IMR-90 (cell line): ENCODE results near the gene MGAT5B. TPM values are rescaled to one million over a fixed set of nuclear protein-coding genes. Genes with fewer than 3 reads are reported as not detected.

Experiments
- ATAC-seq: fragments of 200-7000 bp; cut with Tn5 transposase; 2 replicates; pipeline ENCODE4 v1.9.1; 2020; ENCODE audit warnings: low read depth, mild to moderate bottlenecking, moderate library complexity
- BruUV-seq: library from RNA; stranded (reverse); fragments of 400-500 nt; replicated peaks from 2 replicates; lab custom pipeline; 2021; lab: Mats Ljungman, UMichigan
- CTCF ChIA-PET: fragments of 300-600 bp; formaldehyde crosslinking; extraction: SDS; loops from one replicate; lab custom pipeline; 2021; ENCODE audit warnings: antibody characterized with exemption; lab: Yijun Ruan, JAX
- POLR2A ChIA-PET: fragments of 300-600 bp; sonication (Branson Sonifier 250); formaldehyde crosslinking; loops from one replicate; lab custom pipeline; 2022; ENCODE audit warnings: antibody characterized with exemption; ENCODE audit not compliant: unreplicated experiment; lab: Charles Lee
- DNase-seq: peaks from one replicate; pipeline ENCODE4 v3.0.0; 2013
- H2AFZ ChIP-seq: replicated peaks from 2 replicates; pipeline ENCODE3; 2013; ENCODE audit warnings: low read length, mild to moderate bottlenecking; ENCODE audit not compliant: poor library complexity
- H2AK5ac ChIP-seq: 2 replicates; pipeline ENCODE4 v1.6.1; 2013; ENCODE audit warnings: low read depth, low read length, inconsistent platforms
- H2AK9ac ChIP-seq: replicated peaks from 2 replicates; pipeline ENCODE3; 2013; ENCODE audit warnings: mild to moderate bottlenecking, low read depth, low read length, moderate library complexity; ENCODE audit not compliant: poor library complexity
- H2BK120ac ChIP-seq: 2 replicates; pipeline ENCODE4 v1.6.1; 2013; ENCODE audit warnings: low read depth, low read length, inconsistent platforms
- H2BK15ac ChIP-seq: 3 replicates; pipeline ENCODE4 v1.6.1; 2013; ENCODE audit warnings: low read depth, low read length, inconsistent platforms
- H2BK20ac ChIP-seq: 2 replicates; pipeline ENCODE4 v1.6.1; 2013; ENCODE audit warnings: low read depth, mild to moderate bottlenecking, inconsistent platforms, low read length, moderate library complexity
- H2BK5ac ChIP-seq: 2 replicates; pipeline ENCODE4 v1.6.1; 2013; ENCODE audit warnings: mild to moderate bottlenecking, low read depth, low read length, inconsistent platforms; ENCODE audit not compliant: poor library complexity, severe bottlenecking
- H3K14ac ChIP-seq: replicated peaks from 2 replicates; pipeline ENCODE4 v1.6.1; 2013; ENCODE audit warnings: low read depth, low read length, inconsistent platforms
- H3K18ac ChIP-seq: 2 replicates; pipeline ENCODE4 v1.6.1; 2013; ENCODE audit warnings: low read depth, low read length, control low read depth
- H3K23ac ChIP-seq: 2 replicates; pipeline ENCODE4 v1.6.1; 2013; ENCODE audit warnings: low read depth, low read length, inconsistent platforms
- H3K27ac ChIP-seq: 2 replicates; pipeline ENCODE4 v1.5.1; 2013; ENCODE audit warnings: mild to moderate bottlenecking, control low read depth, low read length; ENCODE audit not compliant: insufficient read depth
- H3K27me3 ChIP-seq: 2 replicates; pipeline ENCODE4 v1.6.1; 2013; ENCODE audit warnings: low read length; ENCODE audit not compliant: control insufficient read depth, insufficient read depth
- H3K36me3 ChIP-seq: 2 replicates; pipeline ENCODE4 v1.6.1; 2013; ENCODE audit warnings: low read length, mixed read lengths; ENCODE audit not compliant: control insufficient read depth, insufficient read depth
- H3K4ac ChIP-seq: 2 replicates; pipeline ENCODE4 v1.6.1; 2013; ENCODE audit warnings: low read depth, low read length, inconsistent platforms
- H3K4me1 ChIP-seq: 2 replicates; pipeline ENCODE4 v1.6.1; 2013; ENCODE audit warnings: low read length, mixed read lengths; ENCODE audit not compliant: control insufficient read depth, insufficient read depth
- H3K4me2 ChIP-seq: 2 replicates; pipeline ENCODE4 v1.6.1; 2013; ENCODE audit warnings: low read depth, mild to moderate bottlenecking, control low read depth, low read length, moderate library complexity
- H3K4me3 ChIP-seq: 2 replicates; pipeline ENCODE4 v1.5.1; 2013; ENCODE audit warnings: low read depth, mild to moderate bottlenecking, control low read depth, low read length, moderate library complexity; ENCODE audit not compliant: insufficient read depth
- H3K56ac ChIP-seq: 2 replicates; pipeline ENCODE4 v1.6.1; 2013; ENCODE audit warnings: low read length, inconsistent platforms; ENCODE audit not compliant: insufficient read depth; ENCODE audit errors: extremely low read depth
- H3K79me1 ChIP-seq, 2 experiments: 2 replicates each; pipeline ENCODE4 v1.6.1; 2013; ENCODE audit warnings: low read length in 2 of 2, inconsistent platforms in 1 of 2, low read depth in 1 of 2
- H3K9ac ChIP-seq: 2 replicates; pipeline ENCODE4 v1.6.1; 2013; ENCODE audit warnings: low read depth, low read length, control low read depth
- H3K9me1 ChIP-seq: 2 replicates; pipeline ENCODE4 v1.6.1; 2013; ENCODE audit warnings: low read length, inconsistent platforms; ENCODE audit not compliant: insufficient read depth
- H3K9me3 ChIP-seq: 2 replicates; pipeline ENCODE4 v1.6.1; 2013; ENCODE audit warnings: low read length; ENCODE audit not compliant: control insufficient read depth, insufficient read depth
- H4K20me1 ChIP-seq: 2 replicates; pipeline ENCODE4 v1.6.1; 2013; ENCODE audit warnings: low read length, inconsistent platforms; ENCODE audit not compliant: insufficient read depth
- H4K5ac ChIP-seq: 2 replicates; pipeline ENCODE4 v1.6.1; 2013; ENCODE audit warnings: mild to moderate bottlenecking, low read depth, low read length, control low read depth
- H4K8ac ChIP-seq, 2 experiments: 2 replicates each; pipeline ENCODE4 v1.6.1; 2013; ENCODE audit warnings: low read depth in 2 of 2, low read length in 2 of 2, control low read depth in 1 of 2, inconsistent platforms in 1 of 2
- H4K91ac ChIP-seq: 2 replicates; pipeline ENCODE4 v1.6.1; 2013; ENCODE audit warnings: low read depth, low read length, inconsistent platforms; ENCODE audit not compliant: insufficient read depth
- BHLHE40 ChIP-seq: fragments of 150-350 bp; IDR thresholded peaks from 2 replicates; pipeline ENCODE4 v1.6.1; 2016; ENCODE audit warnings: mild to moderate bottlenecking, low read depth, low read length
- CEBPB ChIP-seq: IDR thresholded peaks from 2 replicates; pipeline ENCODE4 v1.6.1; 2012; ENCODE audit warnings: low read depth, low read length, improper control_type of control experiment
- CHD1 ChIP-seq: IDR thresholded peaks from 2 replicates; pipeline ENCODE4 v1.6.1; 2012; ENCODE audit warnings: low read depth, low read length, improper control_type of control experiment
- MAFK ChIP-seq: IDR thresholded peaks from 2 replicates; pipeline ENCODE4 v1.6.1; 2012; ENCODE audit warnings: low read depth, low read length, improper control_type of control experiment
- MAZ ChIP-seq: IDR thresholded peaks from 2 replicates; pipeline ENCODE4 v1.6.1; 2012; ENCODE audit warnings: low read depth, mild to moderate bottlenecking, low read length, improper control_type of control experiment, moderate library complexity, borderline replicate concordance
- MXI1 ChIP-seq: IDR thresholded peaks from 2 replicates; pipeline ENCODE4 v1.6.1; 2012; ENCODE audit warnings: low read depth, mild to moderate bottlenecking, low read length, moderate library complexity, borderline replicate concordance
- NFE2L2 ChIP-seq: fragments of 150-350 bp; IDR thresholded peaks from 2 replicates; pipeline ENCODE4 v1.6.1; 2016; ENCODE audit warnings: low read depth, mild to moderate bottlenecking, low read length
- POLR2A ChIP-seq: IDR thresholded peaks from 2 replicates; pipeline ENCODE4 v1.6.1; 2012; ENCODE audit warnings: mild to moderate bottlenecking, low read depth, low read length
- RAD21 ChIP-seq: IDR thresholded peaks from 2 replicates; pipeline ENCODE4 v1.6.1; 2012; ENCODE audit warnings: low read length, improper control_type of control experiment
- RCOR1 ChIP-seq: IDR thresholded peaks from 2 replicates; pipeline ENCODE4 v1.6.1; 2012; ENCODE audit warnings: mild to moderate bottlenecking, low read length, improper control_type of control experiment; ENCODE audit not compliant: insufficient replicate concordance
- RFX5 ChIP-seq: IDR thresholded peaks from 2 replicates; pipeline ENCODE4 v1.8.0; 2012; ENCODE audit warnings: low read depth, mild to moderate bottlenecking, low read length, moderate library complexity
- SMC3 ChIP-seq: fragments of 150-350 bp; IDR thresholded peaks from 2 replicates; pipeline ENCODE4 v1.6.1; 2016; ENCODE audit warnings: low read depth, mild to moderate bottlenecking, antibody characterized with exemption, low read length, moderate library complexity
- WGBS, 2 experiments: methylation state at CpG; one replicate each; pipeline versions ENCODE4 v1.1.5 to v1.1.7; 2013; ENCODE audit warnings: missing lambda C conversion rate in 2 of 2; ENCODE audit not compliant: insufficient read length in 1 of 2; ENCODE audit errors: extremely low coverage in 2 of 2; 5-methylcytosine and 5-hydroxymethylcytosine counted together
- dilution Hi-C: fragments of 300-500 bp; cut with HindIII; formaldehyde crosslinking; loops from one replicate; pipeline ENCODE4 v1.14.3; 2018; ENCODE audit warnings: low sequenced_read_pairs; ENCODE audit not compliant: unreplicated experiment
- in situ Hi-C: fragments of 300-500 bp; cut with MboI; formaldehyde crosslinking; loops from 3 replicates; pipeline ENCODE4 v1.14.3; 2019; ENCODE audit warnings: low sequenced_read_pairs, inconsistent platforms, mixed read lengths
- intact Hi-C: fragments of 100-400 bp; cut with micrococcal nuclease; formaldehyde crosslinking; loops from 2 replicates; pipeline ENCODE4 v1.10.0; 2022
- polyA plus RNA-seq, 3 experiments: library from polyadenylated mRNA; depleted of rRNA; stranded (reverse); fragments of >200 nt; gene quantifications; 2 replicates each; pipeline ENCODE4 v1.2.3, GENCODE V29; 2012; ENCODE audit warnings: low replicate concordance in 1 of 3
- total RNA-seq: library from RNA; depleted of rRNA; stranded (reverse); fragments of >200 nt; gene quantifications from 2 replicates; pipeline ENCODE4 v1.2.3, GENCODE V29; 2012
- TF ChIP-seq, protein P1 (sequence below): fragments of 150-350 bp; IDR thresholded peaks from 2 replicates; pipeline ENCODE4 v1.6.1; 2016; ENCODE audit warnings: low read depth, mild to moderate bottlenecking, low read length, moderate library complexity, borderline replicate concordance
- TF ChIP-seq, protein P2 (sequence below): conservative IDR thresholded peaks from 2 replicates; pipeline ENCODE4 v1.5.1; 2012; ENCODE audit warnings: mild to moderate bottlenecking, low read depth, low read length, improper control_type of control experiment
- TF ChIP-seq, protein P3 (sequence below): fragments of 150-350 bp; IDR thresholded peaks from 2 replicates; pipeline ENCODE4 v1.6.1; 2017; ENCODE audit warnings: mild to moderate bottlenecking, antibody characterized with exemption, low read length, low read depth

MGAT5B gene
- total and polyA plus RNA-seq, 2 of the 4 experiments (the other 2 are of a cell fraction) = 0.54 to 2.0 TPM

DNA sequence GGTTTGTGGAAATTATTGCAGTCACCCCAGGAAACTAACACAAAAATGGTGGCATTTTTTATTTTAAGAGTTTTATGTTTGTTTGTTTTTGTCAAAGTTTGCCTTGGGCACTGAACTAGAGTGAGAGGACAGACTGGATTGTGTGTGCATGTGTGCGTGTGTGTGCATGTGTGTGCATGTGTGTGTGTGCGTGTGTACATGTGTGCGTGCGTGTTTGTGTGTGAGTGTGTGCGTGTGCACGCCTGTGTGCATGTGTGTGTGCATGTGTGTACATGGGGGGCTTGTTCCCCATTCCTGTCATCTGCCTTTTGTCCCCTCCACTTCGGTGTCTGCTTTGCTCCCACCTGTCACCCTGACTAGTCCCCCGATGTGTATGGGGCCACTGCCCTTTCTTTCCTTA is 32.5 kb downstream of the MGAT5B start:
- no peaks in the 10 kb centered on the region for H3K79me1 ChIP-seq
- ChIA-PET POLR2A (no interaction called here), CTCF (no interaction called here)
- no peak overlapping the region for H3K4me2 ChIP-seq
- no peak overlapping the region for H3K27ac ChIP-seq
- TF ChIP-seq, protein P1, sequence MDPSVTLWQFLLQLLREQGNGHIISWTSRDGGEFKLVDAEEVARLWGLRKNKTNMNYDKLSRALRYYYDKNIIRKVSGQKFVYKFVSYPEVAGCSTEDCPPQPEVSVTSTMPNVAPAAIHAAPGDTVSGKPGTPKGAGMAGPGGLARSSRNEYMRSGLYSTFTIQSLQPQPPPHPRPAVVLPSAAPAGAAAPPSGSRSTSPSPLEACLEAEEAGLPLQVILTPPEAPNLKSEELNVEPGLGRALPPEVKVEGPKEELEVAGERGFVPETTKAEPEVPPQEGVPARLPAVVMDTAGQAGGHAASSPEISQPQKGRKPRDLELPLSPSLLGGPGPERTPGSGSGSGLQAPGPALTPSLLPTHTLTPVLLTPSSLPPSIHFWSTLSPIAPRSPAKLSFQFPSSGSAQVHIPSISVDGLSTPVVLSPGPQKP = no peak
- TF ChIP-seq RAD21 = no peak
- TF ChIP-seq, protein P2, sequence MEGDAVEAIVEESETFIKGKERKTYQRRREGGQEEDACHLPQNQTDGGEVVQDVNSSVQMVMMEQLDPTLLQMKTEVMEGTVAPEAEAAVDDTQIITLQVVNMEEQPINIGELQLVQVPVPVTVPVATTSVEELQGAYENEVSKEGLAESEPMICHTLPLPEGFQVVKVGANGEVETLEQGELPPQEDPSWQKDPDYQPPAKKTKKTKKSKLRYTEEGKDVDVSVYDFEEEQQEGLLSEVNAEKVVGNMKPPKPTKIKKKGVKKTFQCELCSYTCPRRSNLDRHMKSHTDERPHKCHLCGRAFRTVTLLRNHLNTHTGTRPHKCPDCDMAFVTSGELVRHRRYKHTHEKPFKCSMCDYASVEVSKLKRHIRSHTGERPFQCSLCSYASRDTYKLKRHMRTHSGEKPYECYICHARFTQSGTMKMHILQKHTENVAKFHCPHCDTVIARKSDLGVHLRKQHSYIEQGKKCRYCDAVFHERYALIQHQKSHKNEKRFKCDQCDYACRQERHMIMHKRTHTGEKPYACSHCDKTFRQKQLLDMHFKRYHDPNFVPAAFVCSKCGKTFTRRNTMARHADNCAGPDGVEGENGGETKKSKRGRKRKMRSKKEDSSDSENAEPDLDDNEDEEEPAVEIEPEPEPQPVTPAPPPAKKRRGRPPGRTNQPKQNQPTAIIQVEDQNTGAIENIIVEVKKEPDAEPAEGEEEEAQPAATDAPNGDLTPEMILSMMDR = no peak
- TF ChIP-seq SMC3 = no peak
- TF ChIP-seq RCOR1 = no peak
- TF ChIP-seq CEBPB = no peak
- no peak for TF ChIP-seq MAFK
- TF ChIP-seq NFE2L2 = no peak
- no peak for TF ChIP-seq BHLHE40
- TF ChIP-seq, protein P3, sequence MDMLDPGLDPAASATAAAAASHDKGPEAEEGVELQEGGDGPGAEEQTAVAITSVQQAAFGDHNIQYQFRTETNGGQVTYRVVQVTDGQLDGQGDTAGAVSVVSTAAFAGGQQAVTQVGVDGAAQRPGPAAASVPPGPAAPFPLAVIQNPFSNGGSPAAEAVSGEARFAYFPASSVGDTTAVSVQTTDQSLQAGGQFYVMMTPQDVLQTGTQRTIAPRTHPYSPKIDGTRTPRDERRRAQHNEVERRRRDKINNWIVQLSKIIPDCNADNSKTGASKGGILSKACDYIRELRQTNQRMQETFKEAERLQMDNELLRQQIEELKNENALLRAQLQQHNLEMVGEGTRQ = no peak
- TF ChIP-seq MXI1 = no peak
- no peak for TF ChIP-seq MAZ
- TF ChIP-seq POLR2A = no peak
- TF ChIP-seq CHD1 = no peak
- no peak for TF ChIP-seq RFX5
- no peak overlapping the region for H3K23ac ChIP-seq
- H3K14ac ChIP-seq = no peak overlapping the region
- H4K20me1 ChIP-seq = no peaks in the 10 kb centered on the region
- in situ Hi-C loops (no loop called here), intact Hi-C loops (no loop called here), dilution Hi-C loops (no loop called here)
- H4K5ac ChIP-seq = no peak overlapping the region
- no peak overlapping the region for H3K4me3 ChIP-seq
- H2BK15ac ChIP-seq = no peak overlapping the region
- H2BK5ac ChIP-seq = no peak overlapping the region
- WGBS, 2 experiments = no CpG with 5 or more reads among the region's 8 CpGs
- no peaks in the 10 kb centered on the region for H3K9me3 ChIP-seq
- ATAC-seq (no peak), DNase-seq (no peak)
- no peaks in the 10 kb centered on the region for H3K9me1 ChIP-seq
- H2BK120ac ChIP-seq = no peak overlapping the region
- H2AFZ ChIP-seq = no peak overlapping the region
- no peaks in the 10 kb centered on the region for H3K36me3 ChIP-seq
- peaks cover 7% of the 10 kb centered on the region; the same call in 1 of the 2 replicates for H3K27me3 ChIP-seq
- H3K56ac ChIP-seq = no peak overlapping the region
- H4K91ac ChIP-seq = no peak overlapping the region
- H3K4ac ChIP-seq = no peak overlapping the region
- no peak overlapping the region for H3K9ac ChIP-seq
- H2AK9ac ChIP-seq = no peak overlapping the region
- H2AK5ac ChIP-seq = no peak overlapping the region
- no TSS peak for BruUV-seq
- H3K4me1 ChIP-seq = no peaks in the 10 kb centered on the region
- no peak overlapping the region for H3K18ac ChIP-seq
- H4K8ac ChIP-seq = no peak overlapping the region
- H2BK20ac ChIP-seq = no peak overlapping the region
